ENCODE measurements around the gene LRRC25. TPM values are rescaled to one million over a fixed set of nuclear protein-coding genes. Genes with fewer than 3 reads are reported as not detected.

The LRRC25 gene
- total and polyA plus RNA-seq, 2 of the 4 experiments (the other 2 are of a cell fraction), result 0.03 TPM; not detected in 1

DNA sequence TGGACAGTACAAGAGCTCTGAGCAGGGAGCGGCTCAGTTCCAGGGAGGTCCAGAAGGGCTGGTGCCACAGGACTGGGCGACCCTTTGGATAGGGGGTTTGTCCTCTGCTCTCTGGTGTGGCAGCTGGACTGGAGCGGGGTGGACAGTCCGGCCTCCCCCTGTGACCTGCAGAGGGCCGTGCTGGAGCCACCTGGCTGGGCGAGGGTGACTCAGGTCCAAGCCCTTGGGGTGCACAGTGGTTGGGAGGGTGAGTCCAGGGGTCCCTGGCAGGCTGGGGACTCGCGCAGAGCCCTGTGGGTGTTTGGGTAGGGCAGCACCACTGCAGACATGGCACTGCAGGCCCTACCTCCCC, 29.0 kb upstream of the LRRC25 start:
- DNase-seq, result no peak
- Histone ChIP-seq H3K56ac (ENCODE audit: extremely low read depth, insufficient read depth, low read length) (no peak overlapping the region), H2BK20ac (ENCODE audit: low read depth, low read length) (0 out of 2 replicates have a peak overlapping the region, but pooled peaks have one; percentile 54), H3K18ac (ENCODE audit: low read depth, low read length) (no peak overlapping the region), H3K4ac (ENCODE audit: low read depth, low read length) (peak overlapping the region; percentile 93), H3K79me1 (ENCODE audit: low read depth in 1 of 2, low read length in 2 of 2) (peaks cover 9 to 78% of the 10 kb centered on the region in 2 experiments), H3K4me1 (ENCODE audit: control insufficient read depth, insufficient read depth, low read length) (peaks cover 17% of the 10 kb centered on the region), H4K20me1 (ENCODE audit: insufficient read depth, low read length) (peaks cover 67% of the 10 kb centered on the region), H3K27ac (ENCODE audit: insufficient read depth, low read length) (peak overlapping the region; percentile 56), H2BK15ac (ENCODE audit: low read depth, low read length) (peak overlapping the region; percentile 31; the same call in 1 of the 3 replicates), H4K5ac (ENCODE audit: low read depth, low read length) (no peak overlapping the region), H3K36me3 (ENCODE audit: control insufficient read depth, insufficient read depth, low read length) (no peaks in the 10 kb centered on the region; the same call in 1 of the 2 replicates), H3K27me3 (ENCODE audit: control insufficient read depth, insufficient read depth, low read length) (no peaks in the 10 kb centered on the region), H3K4me2 (ENCODE audit: low read depth, low read length) (peak overlapping the region; percentile 35), H3K23ac (ENCODE audit: low read depth, low read length) (peak overlapping the region; percentile 44), H4K8ac (ENCODE audit: low read depth in 2 of 2, low read length in 2 of 2) (peak overlapping the region in 1 of 2 experiments; percentile 72; a peak in 1 of 4 replicates), H3K14ac (replicated peaks; ENCODE audit: low read depth, low read length) (peak overlapping the region; percentile 67), H4K91ac (ENCODE audit: insufficient read depth, low read depth, low read length) (peak overlapping the region; percentile 73), H2AFZ (replicated peaks; ENCODE audit: low read length, poor library complexity) (peak overlapping the region; percentile 68), H2AK5ac (ENCODE audit: low read depth, low read length) (peak overlapping the region; percentile 29), H3K4me3 (ENCODE audit: insufficient read depth, low read depth, low read length) (no peak overlapping the region), H2BK5ac (ENCODE audit: low read depth, low read length, poor library complexity, severe bottlenecking) (peak overlapping the region; percentile 67), H2AK9ac (replicated peaks; ENCODE audit: low read depth, low read length, poor library complexity) (peak overlapping the region; percentile 92), H3K9me3 (ENCODE audit: control insufficient read depth, insufficient read depth, low read length) (no peaks in the 10 kb centered on the region), H2BK120ac (ENCODE audit: low read depth, low read length) (peak overlapping the region; percentile 76), H3K9me1 (ENCODE audit: insufficient read depth, low read length) (peaks cover 15% of the 10 kb centered on the region), H3K9ac (ENCODE audit: low read depth, low read length) (peak overlapping the region; percentile 27; the same call in 1 of the 2 replicates)
- dilution Hi-C loops (cut with HindIII; ENCODE audit: low sequenced_read_pairs, unreplicated experiment), result no loop called here
- no TSS peak for BruUV-seq (replicated peaks)
- TF ChIP-seq SMC3 (IDR thresholded peaks at IDR 0.05; ENCODE audit: low read depth, low read length), result no peak
- no peak for TF ChIP-seq CHD1 (IDR thresholded peaks at IDR 0.05; ENCODE audit: low read depth, low read length)
- no peak for TF ChIP-seq FOS (IDR thresholded peaks at IDR 0.05; ENCODE audit: low read depth, low read length)
- no peak for TF ChIP-seq CEBPB (IDR thresholded peaks at IDR 0.05; ENCODE audit: low read depth, low read length)
- no peak for TF ChIP-seq RCOR1 (IDR thresholded peaks at IDR 0.05; ENCODE audit: insufficient replicate concordance, low read length)
- no peak for TF ChIP-seq POLR2A (IDR thresholded peaks at IDR 0.05; ENCODE audit: low read depth, low read length)
- no peak for TF ChIP-seq BHLHE40 (IDR thresholded peaks at IDR 0.05; ENCODE audit: low read depth, low read length)
- TF ChIP-seq, protein P1, sequence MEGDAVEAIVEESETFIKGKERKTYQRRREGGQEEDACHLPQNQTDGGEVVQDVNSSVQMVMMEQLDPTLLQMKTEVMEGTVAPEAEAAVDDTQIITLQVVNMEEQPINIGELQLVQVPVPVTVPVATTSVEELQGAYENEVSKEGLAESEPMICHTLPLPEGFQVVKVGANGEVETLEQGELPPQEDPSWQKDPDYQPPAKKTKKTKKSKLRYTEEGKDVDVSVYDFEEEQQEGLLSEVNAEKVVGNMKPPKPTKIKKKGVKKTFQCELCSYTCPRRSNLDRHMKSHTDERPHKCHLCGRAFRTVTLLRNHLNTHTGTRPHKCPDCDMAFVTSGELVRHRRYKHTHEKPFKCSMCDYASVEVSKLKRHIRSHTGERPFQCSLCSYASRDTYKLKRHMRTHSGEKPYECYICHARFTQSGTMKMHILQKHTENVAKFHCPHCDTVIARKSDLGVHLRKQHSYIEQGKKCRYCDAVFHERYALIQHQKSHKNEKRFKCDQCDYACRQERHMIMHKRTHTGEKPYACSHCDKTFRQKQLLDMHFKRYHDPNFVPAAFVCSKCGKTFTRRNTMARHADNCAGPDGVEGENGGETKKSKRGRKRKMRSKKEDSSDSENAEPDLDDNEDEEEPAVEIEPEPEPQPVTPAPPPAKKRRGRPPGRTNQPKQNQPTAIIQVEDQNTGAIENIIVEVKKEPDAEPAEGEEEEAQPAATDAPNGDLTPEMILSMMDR (conservative IDR thresholded peaks at IDR 0.05; ENCODE audit: low read depth, low read length), result no peak
- no peak for TF ChIP-seq ELK1 (IDR thresholded peaks at IDR 0.05; ENCODE audit: borderline replicate concordance, low read depth, low read length)
- TF ChIP-seq RAD21 (IDR thresholded peaks at IDR 0.05; ENCODE audit: low read length), result no peak
- intact Hi-C loops (cut with micrococcal nuclease), result no loop called here
- CTCF ChIA-PET, result no interaction called here
- ATAC-seq (ENCODE audit: low read depth), result peak; percentile 2
- POLR2A ChIA-PET (ENCODE audit: unreplicated experiment), result no interaction called here
- in situ Hi-C loops (cut with MboI; ENCODE audit: low sequenced_read_pairs), result no loop called here
- no CpG with 5 or more reads among the region's 8 CpGs for WGBS, 2 experiments (ENCODE audit: extremely low coverage in 2 of 2, insufficient read length in 1 of 2)
